GM19438 (cell line): ENCODE data around the gene RAB2B.
"Not testable (repeated sequence)": the region's sequence is repeated elsewhere in the genome, so short reads cannot be mapped to it uniquely, and the experiment has no call there.

Experiments
- ATAC-seq: cut with Tn5 transposase; IDR thresholded peaks from one replicate; pipeline ENCODE4 v1.9.1; 2021; ENCODE audit warnings: low read depth; ENCODE audit not compliant: unreplicated experiment

Gene RAB2B

DNA sequence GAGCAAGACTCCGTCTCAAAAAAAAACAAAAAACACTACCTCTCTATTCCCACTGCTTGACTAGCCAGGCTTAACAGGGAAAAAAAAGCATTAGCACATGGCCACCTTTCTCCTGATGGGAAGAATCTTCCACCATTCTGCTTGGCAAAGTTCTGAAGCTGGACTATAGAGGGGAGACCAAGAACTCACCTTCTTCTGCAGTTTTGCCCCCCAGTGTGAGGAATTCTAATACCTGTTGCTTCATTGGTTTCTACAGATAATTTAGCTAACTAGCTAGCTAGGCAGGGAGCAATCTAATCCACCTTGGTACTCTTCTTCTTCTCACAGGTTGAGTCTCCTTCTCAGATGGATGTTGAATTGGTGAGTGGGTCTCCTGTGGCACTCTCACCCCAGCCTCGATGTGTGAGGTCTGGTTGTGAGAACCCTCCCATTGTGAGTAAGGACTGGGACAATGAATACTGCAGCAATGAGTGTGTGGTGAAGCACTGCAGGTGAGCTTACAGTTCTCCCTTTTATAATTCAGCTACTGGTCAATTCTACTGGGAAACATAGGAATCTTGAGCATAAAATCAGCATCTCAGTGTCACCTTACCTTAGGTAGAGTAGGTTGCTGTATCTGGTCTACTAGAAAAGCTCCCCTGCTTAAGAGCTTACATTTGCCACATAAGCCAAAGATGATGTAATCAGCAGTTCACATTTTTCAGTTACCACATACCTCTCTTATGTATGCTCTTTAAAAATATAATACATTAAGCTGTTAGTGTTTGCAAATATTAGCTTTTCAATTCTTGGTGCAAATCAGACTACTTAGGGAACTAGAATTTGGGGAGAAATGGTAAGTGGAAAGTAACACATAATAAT is 18.4 kb upstream of the RAB2B start:
- ATAC-seq, result no peak

DNA sequence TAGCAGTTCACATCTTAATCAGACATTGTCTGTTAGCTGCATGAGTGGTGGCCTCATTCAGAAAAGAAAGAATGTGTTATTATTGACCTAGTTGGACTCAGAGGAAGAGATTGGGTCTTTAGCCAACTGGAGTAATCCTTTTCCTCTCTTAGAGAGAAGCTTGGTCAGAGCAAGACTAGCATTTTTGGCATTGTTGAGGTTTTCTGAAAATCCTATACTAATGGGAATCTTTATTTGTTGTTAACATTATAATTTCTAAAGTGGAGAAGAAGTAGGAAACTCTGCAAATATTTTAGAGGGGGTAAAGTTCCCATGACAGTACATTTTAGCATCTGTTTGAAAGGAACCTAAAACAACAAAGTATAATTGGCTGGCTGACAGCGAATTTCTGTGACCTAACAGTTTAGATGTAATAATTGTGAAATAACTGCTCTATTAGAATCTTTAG is 9.9 kb upstream of the RAB2B start:
- no peak for ATAC-seq

GRCh38 chr14:21476523-21476924 is 235 bp downstream of the RAB2B start:
- no peak for ATAC-seq

DNA sequence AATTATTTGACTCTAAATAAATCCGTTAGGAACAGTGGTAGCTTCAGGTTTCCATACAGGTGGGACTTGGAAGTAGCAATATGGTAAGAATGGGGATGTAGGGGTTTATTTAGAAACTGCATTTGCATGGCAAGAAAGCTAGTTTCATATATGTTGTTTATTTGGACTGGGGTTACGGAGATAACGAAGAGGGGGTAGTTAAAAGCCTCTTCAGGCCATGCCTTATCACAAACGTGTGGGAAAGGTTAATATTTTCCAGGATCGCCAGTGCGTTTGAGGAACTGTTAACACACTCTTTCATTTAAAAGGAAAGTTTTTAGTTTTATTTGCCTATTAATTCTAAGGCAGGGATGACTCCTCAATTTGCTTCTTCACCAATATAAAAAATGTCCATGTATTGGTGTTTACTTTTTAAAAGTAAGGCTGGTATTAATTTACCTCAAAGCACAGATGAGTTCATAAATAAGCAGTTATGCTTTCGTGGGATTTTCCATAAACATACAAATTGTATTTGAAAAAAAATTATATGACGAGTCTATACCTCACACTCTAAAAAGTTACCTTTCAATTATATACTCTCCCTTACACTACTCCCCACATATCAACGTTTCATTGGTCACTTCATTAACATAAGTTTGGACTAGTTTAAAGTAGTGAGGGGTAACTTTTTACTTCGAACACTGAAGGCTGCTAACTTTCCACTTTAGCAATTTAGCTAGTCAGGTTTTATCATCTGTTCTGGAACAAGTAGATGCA is 814 bp downstream of the RAB2B start:
- ATAC-seq, result no peak

- ATAC-seq, result no peak
Measured at GRCh38 chr14:21467616-21468015, 9.1 kb downstream of the RAB2B start.

GRCh38 chr14:21455912-21456667 is 20.7 kb downstream of the RAB2B start, which contains the start of gene CHD8:
CHD8 (minus strand) TSS chr14:21456123; CDS start chr14:21431643, 24,480 bp downstream.
- ATAC-seq, result peak; percentile 94

GRCh38 chr14:21455592-21455911 is 21.2 kb downstream of the RAB2B start:
- no peak for ATAC-seq

DNA sequence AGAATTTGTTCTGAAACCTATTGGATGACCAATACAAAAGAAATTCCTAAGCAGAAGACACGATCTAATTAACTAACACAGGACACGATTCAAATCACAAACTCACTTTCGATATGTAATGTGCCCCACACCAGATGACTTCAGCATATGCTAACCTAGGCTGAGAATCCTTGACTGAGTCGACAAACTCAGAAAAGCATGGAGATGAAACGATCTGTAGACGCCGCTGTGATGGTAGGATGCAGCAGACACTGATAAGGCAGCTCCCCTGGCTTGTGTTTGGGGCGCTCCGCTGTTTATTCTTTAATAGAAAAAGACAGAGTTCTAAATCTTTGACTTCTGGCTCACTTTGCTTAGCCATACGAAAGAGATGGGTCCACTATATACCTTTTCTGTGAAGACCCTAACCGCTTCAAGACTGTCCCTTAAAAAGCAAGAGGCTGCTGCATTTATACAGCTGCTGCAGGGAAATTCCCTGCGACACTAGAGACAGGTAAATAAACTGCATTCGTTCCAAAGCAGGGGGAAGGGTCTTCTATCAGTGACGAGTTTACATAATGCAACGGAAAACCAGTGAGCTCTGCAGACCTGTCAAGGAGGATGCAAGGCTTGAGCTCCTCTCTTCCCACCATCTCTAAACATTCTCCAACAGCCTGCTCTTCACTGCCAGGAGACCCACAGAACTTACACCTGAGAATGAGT is 21.8 kb downstream of the RAB2B start:
- ATAC-seq, result no peak

GRCh38 chr14:21449899-21450216 is 26.9 kb downstream of the RAB2B start:
- ATAC-seq, result no peak

DNA sequence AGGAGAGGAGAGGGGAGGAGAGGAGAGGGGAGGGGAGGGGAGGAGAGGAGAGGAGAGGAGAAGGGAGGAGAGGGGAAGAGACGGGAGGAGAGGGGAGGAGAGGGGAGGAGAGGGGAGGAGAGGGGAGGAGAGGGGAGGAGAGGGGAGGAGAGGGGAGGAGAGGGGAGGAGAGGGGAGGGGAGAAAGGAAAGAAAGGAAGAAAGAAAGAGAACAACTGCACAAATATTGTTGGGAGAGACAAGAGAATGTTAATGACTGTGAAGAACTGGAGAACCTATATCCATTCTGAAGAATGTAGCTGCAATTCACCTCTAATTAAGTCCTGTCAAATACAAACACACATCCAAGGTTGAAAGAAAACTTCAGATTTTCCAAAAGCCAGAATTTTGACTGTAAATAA is 34.1 kb downstream of the RAB2B start:
- not testable (repeated sequence) for ATAC-seq

GRCh38 chr14:21440859-21441258 is 35.9 kb downstream of the RAB2B start:
- ATAC-seq, result no peak

- peak; percentile 98 for ATAC-seq
Measured at GRCh38 chr14:21437063-21437901, 39.5 kb downstream of the RAB2B start.

GRCh38 chr14:21436567-21437062 is 40.1 kb downstream of the RAB2B start:
- peak; percentile 31 for ATAC-seq

GRCh38 chr14:21431126-21431525 is 45.6 kb downstream of the RAB2B start:
- no peak for ATAC-seq

GRCh38 chr14:21428930-21429329 is 47.8 kb downstream of the RAB2B start:
- ATAC-seq, result no peak

- no peak for ATAC-seq
Measured at GRCh38 chr14:21426692-21427091, 50.1 kb downstream of the RAB2B start.

GRCh38 chr14:21419528-21419927 is 57.2 kb downstream of the RAB2B start:
- ATAC-seq, result no peak

DNA sequence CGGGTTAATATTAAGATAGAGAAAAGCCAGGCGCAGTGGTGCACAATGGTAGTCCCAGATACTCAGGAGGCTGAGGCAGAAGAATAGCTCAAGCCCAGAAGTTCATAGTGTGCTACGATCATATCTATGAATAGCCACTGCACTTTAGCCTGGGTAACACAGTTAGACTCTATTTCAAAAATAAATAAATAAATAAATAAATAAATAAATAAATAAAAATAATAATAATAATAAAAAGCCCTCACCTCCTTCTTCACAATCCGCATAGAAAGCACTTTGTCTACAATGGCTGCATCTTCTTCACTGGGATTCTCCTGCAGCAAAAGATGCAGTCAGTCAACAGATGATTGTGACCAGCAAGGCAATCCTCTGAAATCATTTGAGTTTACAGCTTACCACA is 61.4 kb downstream of the RAB2B start:
- no peak for ATAC-seq

GRCh38 chr14:21414137-21414631 is 62.6 kb downstream of the RAB2B start:
- no peak for ATAC-seq
